Measurements from ENCODE around the gene TRAF7.
"Not testable (repeated sequence)": the region's sequence is repeated elsewhere in the genome, so short reads cannot be mapped to it uniquely, and the experiment has no call there.

The TRAF7 gene

GRCh38 chr16:2155091-2155950 is at the start of gene TRAF7:
Gene TRAF7 (plus strand): TSS chr16:2155782. CDS start chr16:2163921, 8,139 bp downstream.
- peak; percentile 96 for DNase-seq (ENCODE audit: low read depth, low spot score)

- DNase-seq (ENCODE audit: low read depth, low spot score), result not testable (repeated sequence)
These were observed 49.4 kb upstream of the TRAF7 start for GRCh38 chr16:2106211-2106610.

- DNase-seq (ENCODE audit: low read depth, low spot score), result not testable (repeated sequence)
These were observed 48.3 kb upstream of the TRAF7 start for GRCh38 chr16:2107121-2107790.

- not testable (repeated sequence) for DNase-seq (ENCODE audit: low read depth, low spot score)
These were observed 47.8 kb upstream of the TRAF7 start for GRCh38 chr16:2107791-2108125.

- DNase-seq (ENCODE audit: low read depth, low spot score), result not testable (repeated sequence)
These were observed 46.9 kb upstream of the TRAF7 start for GRCh38 chr16:2108446-2109270.

GRCh38 chr16:2109271-2109580 is 46.4 kb upstream of the TRAF7 start:
- DNase-seq (ENCODE audit: low read depth, low spot score), result not testable (repeated sequence)

GRCh38 chr16:2109872-2110271 is 45.7 kb upstream of the TRAF7 start:
- DNase-seq (ENCODE audit: low read depth, low spot score), result not testable (repeated sequence)

- DNase-seq (ENCODE audit: low read depth, low spot score), result not testable (repeated sequence)
These were observed 45.1 kb upstream of the TRAF7 start for GRCh38 chr16:2110332-2111008.

- not testable (repeated sequence) for DNase-seq (ENCODE audit: low read depth, low spot score)
These were observed 44.6 kb upstream of the TRAF7 start for GRCh38 chr16:2111009-2111353.

- DNase-seq (ENCODE audit: low read depth, low spot score), result not testable (repeated sequence)
These were observed 43.9 kb upstream of the TRAF7 start for GRCh38 chr16:2111412-2112335.

GRCh38 chr16:2112539-2113106 is 43.0 kb upstream of the TRAF7 start:
- not testable (repeated sequence) for DNase-seq (ENCODE audit: low read depth, low spot score)

- not testable (repeated sequence) for DNase-seq (ENCODE audit: low read depth, low spot score)
These were observed 41.4 kb upstream of the TRAF7 start for GRCh38 chr16:2114225-2114624.

GRCh38 chr16:2114885-2115590 is 40.5 kb upstream of the TRAF7 start:
- DNase-seq (ENCODE audit: low read depth, low spot score), result not testable (repeated sequence)

GRCh38 chr16:2115591-2115973 is 40.0 kb upstream of the TRAF7 start:
- DNase-seq (ENCODE audit: low read depth, low spot score), result no peak

- DNase-seq (ENCODE audit: low read depth, low spot score), result not testable (repeated sequence)
These were observed 39.2 kb upstream of the TRAF7 start for GRCh38 chr16:2116428-2116827.

- DNase-seq (ENCODE audit: low read depth, low spot score), result not testable (repeated sequence)
These were observed 38.2 kb upstream of the TRAF7 start for GRCh38 chr16:2117341-2117740.

GRCh38 chr16:2117960-2118722 is 37.4 kb upstream of the TRAF7 start:
- not testable (repeated sequence) for DNase-seq (ENCODE audit: low read depth, low spot score)

- DNase-seq (ENCODE audit: low read depth, low spot score), result not testable (repeated sequence)
These were observed 34.3 kb upstream of the TRAF7 start for GRCh38 chr16:2121325-2121724.

- no peak for DNase-seq (ENCODE audit: low read depth, low spot score)
These were observed 33.7 kb upstream of the TRAF7 start for GRCh38 chr16:2121853-2122252.

All from activated CD4-positive, CD25-positive, alpha-beta regulatory T cell treated with anti-CD3 and anti-CD28 coated beads, Interleukin-2, amount 50 U/mL, for 16 hours (primary cell).